Aorta (tissue), 5 donors: ENCODE measurements around the gene DENND6B. TPM values are rescaled to one million over a fixed set of nuclear protein-coding genes. Genes with fewer than 3 reads are reported as not detected.
A peak's percentile ranks its signal among the peaks of the same experiment; 100 is the strongest.

ENCODE experiments used
- ATAC-seq: fragments of 200-7000 bp; cut with Tn5 transposase; one replicate; pipeline ENCODE4 v1.9.1; 2022; ENCODE audit warnings: moderate library complexity; ENCODE audit not compliant: low FRiP score
- DNase-seq, 2 donors: peaks; one replicate each; pipeline ENCODE4 v3.0.0-alpha.2; 2020
- H3K27ac ChIP-seq, 2 donors: one replicate each; pipeline ENCODE4 v1.5.1; 2013; ENCODE audit warnings: low read length in 2 of 2, mild to moderate bottlenecking in 2 of 2, moderate library complexity in 2 of 2, control low read depth in 1 of 2, inconsistent platforms in 1 of 2, low read depth in 1 of 2
- H3K27me3 ChIP-seq, 2 donors: one replicate each; pipeline ENCODE4 v1.6.1; 2013; ENCODE audit warnings: control low read depth in 1 of 2, low read length in 1 of 2, mild to moderate bottlenecking in 1 of 2, moderate library complexity in 1 of 2; ENCODE audit not compliant: insufficient read depth in 2 of 2, control insufficient read depth in 1 of 2
- H3K36me3 ChIP-seq, 2 donors: one replicate each; pipeline ENCODE4 v1.6.1; 2013; ENCODE audit warnings: control low read depth in 1 of 2, low read length in 1 of 2, mild to moderate bottlenecking in 1 of 2; ENCODE audit not compliant: insufficient read depth in 2 of 2, control insufficient read depth in 1 of 2
- H3K4me1 ChIP-seq, 2 donors: one replicate each; pipeline ENCODE4 v1.6.1; 2013; ENCODE audit warnings: low read length in 2 of 2, control low read depth in 1 of 2, mild to moderate bottlenecking in 1 of 2, moderate library complexity in 1 of 2; ENCODE audit not compliant: insufficient read depth in 2 of 2, control insufficient read depth in 1 of 2
- H3K4me3 ChIP-seq, 2 donors: one replicate each; pipeline ENCODE4 v1.5.1; 2013; ENCODE audit warnings: low read length in 2 of 2, control low read depth in 1 of 2, mild to moderate bottlenecking in 1 of 2
- H3K9me3 ChIP-seq: one replicate; pipeline ENCODE4 v1.6.1; 2013; ENCODE audit warnings: mild to moderate bottlenecking, low read length; ENCODE audit not compliant: control insufficient read depth
- WGBS, 2 donors: extraction: QIAGEN DNeasy Blood & Tissue Kit; methylation state at CpG; one replicate each; pipeline ENCODE4 v1.1.7; 2013; 5-methylcytosine and 5-hydroxymethylcytosine counted together
- intact Hi-C, 2 donors: fragments of 100-400 bp; cut with DNase I; formaldehyde crosslinking; loops; one replicate each; pipeline versions ENCODE4 v1.14.2 to v1.15.0; 2022
- polyA plus RNA-seq, 2 donors: library from polyadenylated mRNA; stranded (reverse); fragments of 200-250 nt; gene quantifications; one replicate each; pipeline ENCODE4 v1.2.3, GENCODE V29; 2013
- total RNA-seq, 2 donors: library from RNA; stranded (reverse); fragmentation: NEBNext Ultra II Directional; extraction: Animal tissue kit (Norgen Biotek cat#: 25700); gene quantifications; one replicate each; pipeline ENCODE4 v1.2.1, GENCODE V29; 2021
- donor health status: healthy with polysubstance abuse.
- donor health status: Bipolar disorder and iron deficiency.
- donor health status: DM: no; HTN: no; CAD: no.
- donor health status: DM: no; HTN: no; CAD: no.
- donor health status: DM: yes; HTN: yes; CAD: no.

Gene DENND6B
- total and polyA plus RNA-seq, 4 donors = 0.25 to 7.5 (median 4.7) TPM

DNA sequence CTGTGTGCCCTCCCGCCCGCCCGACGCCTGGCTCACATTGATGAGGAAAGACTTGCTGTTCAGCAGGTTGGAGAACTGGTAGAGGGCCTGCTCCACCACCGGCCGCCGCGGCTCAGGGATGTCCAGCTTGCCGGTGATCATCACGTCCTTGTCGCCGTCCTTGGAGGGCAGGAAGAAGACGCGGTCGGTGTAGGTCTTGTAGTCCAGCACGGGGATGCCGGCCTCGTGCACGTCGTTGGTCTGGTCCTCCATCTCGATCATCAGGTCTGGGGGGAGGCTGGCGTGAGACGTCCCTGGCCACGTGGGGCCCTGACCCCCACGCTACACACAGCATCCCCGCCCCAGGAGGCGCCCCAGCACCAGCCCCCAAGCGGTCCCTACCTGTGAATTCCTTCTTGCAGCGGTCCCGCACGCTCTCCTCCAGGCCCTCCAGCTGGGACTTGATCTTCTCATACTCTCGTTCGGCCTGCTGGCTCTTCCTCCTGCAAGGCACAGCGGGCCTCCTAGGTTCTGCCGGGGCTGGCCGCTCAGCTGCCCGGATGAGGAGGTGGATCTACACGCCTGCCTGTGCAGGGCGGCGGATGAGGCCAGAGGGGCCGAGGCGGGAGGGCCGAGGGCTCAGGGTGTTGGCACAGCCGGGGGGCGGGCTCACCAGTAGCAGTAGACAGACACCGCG lies 46.0 kb downstream of the DENND6B start:
- intact Hi-C loops = no loop called here
- WGBS, 2 donors = 94 to 95% methylated on average over 44 to 47 of the region's 47 CpGs
- no peak for ATAC-seq
- H3K27me3 ChIP-seq = no peaks in the 10 kb centered on the region
- no peak for DNase-seq
- peaks cover 0 to 30% of the 10 kb centered on the region in 2 donors for H3K36me3 ChIP-seq
- no peaks in the 10 kb centered on the region for H3K9me3 ChIP-seq
- no peaks in the 10 kb centered on the region for H3K4me1 ChIP-seq
- no peak overlapping the region for H3K27ac ChIP-seq
- H3K4me3 ChIP-seq = no peak overlapping the region

DNA sequence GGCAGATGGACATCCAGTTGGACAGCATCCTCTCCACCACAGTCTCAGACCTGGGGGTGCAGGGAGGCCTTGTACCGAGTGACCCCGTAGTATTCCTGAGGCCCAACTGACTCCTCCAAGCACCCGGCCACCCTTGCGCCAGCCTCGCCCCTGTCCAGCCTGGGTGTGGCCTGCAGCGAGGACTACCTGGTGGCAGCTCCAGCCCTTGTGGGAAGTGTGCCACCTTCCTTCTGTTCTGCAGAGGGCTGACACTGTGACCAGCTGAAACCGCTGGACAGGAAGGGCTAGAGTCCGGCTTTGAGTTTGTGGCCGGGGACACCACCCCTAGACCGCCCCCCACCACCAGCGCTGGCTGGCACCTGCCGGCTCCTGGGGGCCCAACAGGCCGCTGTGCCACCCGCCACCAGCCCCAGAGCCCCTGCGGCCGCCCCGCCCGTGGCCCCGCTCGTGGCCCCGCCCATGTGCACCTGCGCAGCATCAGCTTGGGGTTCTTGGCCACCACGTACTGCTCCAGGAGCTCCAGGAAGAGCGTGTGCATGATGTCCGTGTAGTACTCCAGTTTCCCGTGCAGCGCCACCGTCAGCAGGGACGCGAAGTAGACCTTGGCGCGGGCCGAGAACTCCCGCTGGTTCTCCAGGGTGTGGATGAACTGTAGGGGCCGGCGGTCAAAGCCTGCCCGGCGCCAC lies 46.6 kb downstream of the DENND6B start:
- intact Hi-C loops = no loop called here
- Histone ChIP-seq H3K4me1 (no peaks in the 10 kb centered on the region), H3K27ac (no peak overlapping the region), H3K4me3 (no peak overlapping the region), H3K36me3 (peaks cover 0 to 27% of the 10 kb centered on the region in 2 donors), H3K9me3 (no peaks in the 10 kb centered on the region), H3K27me3 (no peaks in the 10 kb centered on the region)
- 93 to 94% methylated on average over 38 of the region's 38 CpGs for WGBS, 2 donors
- DNase-seq (no peak), ATAC-seq (no peak)

DNA sequence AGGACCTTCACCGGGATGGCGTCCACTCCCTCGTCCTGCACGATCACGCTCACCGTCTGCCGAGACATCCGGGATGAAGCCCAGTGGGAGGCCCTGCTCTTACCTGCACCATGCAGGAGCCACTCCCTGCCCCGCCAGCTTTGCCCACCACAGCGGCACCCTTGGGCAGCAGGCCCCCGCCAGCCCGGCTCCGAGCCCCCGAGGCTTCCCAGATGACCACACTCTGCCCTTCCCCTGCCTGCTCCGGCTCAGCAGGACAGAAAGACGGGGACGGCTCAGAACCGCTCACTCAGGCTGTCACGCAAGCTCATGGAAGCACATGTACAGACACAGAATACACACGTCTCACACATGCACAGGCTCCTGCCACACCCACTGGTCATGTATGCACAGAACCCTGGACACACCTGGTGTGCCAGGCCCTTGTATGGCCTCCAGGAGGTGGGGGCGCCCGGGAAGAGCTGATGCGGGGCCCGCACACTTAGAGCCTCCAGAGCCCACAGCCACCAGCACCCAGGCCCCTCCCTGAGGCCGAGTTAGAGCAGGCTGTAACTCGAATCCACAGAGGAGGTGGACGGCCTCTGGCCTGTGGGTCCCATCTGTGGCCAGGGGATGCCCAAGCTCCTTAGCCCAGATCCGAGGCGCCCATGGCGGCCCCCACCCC lies 47.7 kb downstream of the DENND6B start:
- no peak overlapping the region for H3K4me3 ChIP-seq
- intact Hi-C loops = loop anchor here (5.0 kb wide), 2 partner anchors 48 to 63 kb away; partner anchors contain the start of genes DENND6B (in 1 of the 2) and PPP6R2 (in 1 of the 2)

DNA sequence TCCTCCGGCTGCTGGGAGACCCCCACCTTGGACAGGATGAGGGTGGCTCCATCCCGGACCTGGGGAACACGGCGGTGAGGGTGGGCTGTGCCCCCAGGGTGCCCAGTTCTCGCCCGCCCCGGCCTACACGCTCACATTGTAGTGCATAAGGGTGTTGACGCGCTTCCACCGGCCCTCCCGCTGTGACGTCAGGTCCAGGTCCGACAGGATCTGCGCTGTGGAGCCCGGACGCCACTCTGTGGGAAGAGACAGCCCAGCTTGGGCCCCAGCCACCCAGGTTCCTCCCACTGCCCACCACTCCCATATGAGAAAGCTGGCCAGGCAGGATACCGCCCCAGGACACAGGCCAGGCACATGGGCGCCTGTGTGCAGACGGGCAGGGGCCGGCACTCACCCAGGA lies 48.4 kb downstream of the DENND6B start:
- intact Hi-C loops = loop anchor here (5.0 kb wide), 2 partner anchors 49 to 64 kb away; partner anchors contain the start of genes DENND6B (in 1 of the 2) and PPP6R2 (in 1 of the 2)
- DNase-seq (no peak), ATAC-seq (no peak)
- no peaks in the 10 kb centered on the region for H3K27me3 ChIP-seq
- H3K4me1 ChIP-seq = no peaks in the 10 kb centered on the region
- no peak overlapping the region for H3K4me3 ChIP-seq
- peaks cover 0 to 27% of the 10 kb centered on the region in 2 donors for H3K36me3 ChIP-seq
- H3K27ac ChIP-seq = no peak overlapping the region
- WGBS, 2 donors = 90 to 93% methylated on average over 21 of the region's 21 CpGs
- no peaks in the 10 kb centered on the region for H3K9me3 ChIP-seq

More for the DNA sequence above, 47.7 kb downstream of the DENND6B start:
- DNase-seq (no peak), ATAC-seq (no peak)
- Histone ChIP-seq H3K36me3 (peaks cover 0 to 27% of the 10 kb centered on the region in 2 donors), H3K27ac (no peak overlapping the region), H3K27me3 (no peaks in the 10 kb centered on the region), H3K9me3 (no peaks in the 10 kb centered on the region), H3K4me1 (no peaks in the 10 kb centered on the region)
- 88 to 91% methylated on average over 29 to 30 of the region's 30 CpGs for WGBS, 2 donors

DNA sequence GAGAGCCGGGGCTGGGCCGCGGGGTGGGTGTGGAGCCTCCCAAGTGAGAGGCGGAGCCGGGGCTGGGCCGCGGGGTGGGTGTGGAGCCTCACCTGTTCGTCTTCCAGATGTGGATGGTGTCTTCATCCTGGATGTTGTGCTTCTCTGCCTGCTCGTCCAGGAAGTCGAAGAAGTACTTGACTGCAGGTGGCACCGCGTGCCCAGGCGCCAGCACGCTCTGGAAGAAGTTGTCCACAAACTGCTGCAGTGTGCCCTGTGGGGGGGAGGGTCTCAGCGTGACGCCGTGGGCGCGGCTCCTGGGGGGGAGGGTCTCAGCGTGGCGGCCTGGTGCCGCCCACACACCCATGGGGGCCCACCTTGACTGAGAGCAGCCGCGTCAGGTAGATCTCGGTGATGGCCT lies 49.1 kb downstream of the DENND6B start:
- H3K4me3 ChIP-seq = no peak overlapping the region
- intact Hi-C loops = loop anchor here (5.0 kb wide), 2 partner anchors 50 to 65 kb away; partner anchors contain the start of genes DENND6B (in 1 of the 2) and PPP6R2 (in 1 of the 2)
- H3K27ac ChIP-seq = no peak overlapping the region
- H3K27me3 ChIP-seq = no peaks in the 10 kb centered on the region
- WGBS, 2 donors = 86 to 88% methylated on average over 25 of the region's 25 CpGs
- peaks cover 0 to 22% of the 10 kb centered on the region in 2 donors for H3K36me3 ChIP-seq
- no peaks in the 10 kb centered on the region for H3K9me3 ChIP-seq
- H3K4me1 ChIP-seq = no peaks in the 10 kb centered on the region
- ATAC-seq (no peak), DNase-seq (no peak)

DNA sequence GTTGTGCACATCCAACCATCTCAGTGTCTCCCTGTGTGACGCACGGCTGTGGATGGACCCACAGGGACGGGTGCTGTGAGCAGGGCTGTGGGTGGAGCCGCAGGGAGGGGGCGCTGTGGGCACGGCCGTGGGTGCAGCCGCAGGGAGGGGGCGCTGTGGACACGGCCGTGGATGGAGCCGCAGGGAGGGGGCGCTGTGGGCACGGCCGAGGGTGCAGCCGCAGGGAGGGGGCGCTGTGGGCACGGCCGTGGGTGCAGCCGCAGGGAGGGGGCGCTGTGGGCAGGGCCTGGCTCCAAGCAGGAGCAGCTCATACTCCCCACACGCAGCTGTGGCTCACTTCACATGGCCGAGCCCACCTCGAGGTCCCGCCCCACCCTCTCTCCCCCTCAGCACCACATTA lies 50.7 kb downstream of the DENND6B start:
- no peaks in the 10 kb centered on the region for H3K27me3 ChIP-seq
- no peak overlapping the region for H3K27ac ChIP-seq
- H3K4me3 ChIP-seq = no peak overlapping the region
- intact Hi-C loops = loop anchor here (1.0 to 5.0 kb wide), 3 partner anchors 51 to 66 kb away; partner anchors contain the start of genes DENND6B (in 2 of the 2) and PPP6R2 (in 1 of the 2)
- WGBS, 2 donors = 58 to 64% methylated on average over 24 to 25 of the region's 25 CpGs
- DNase-seq (peak; percentile 81 to 88), ATAC-seq (peak; percentile 80)
- H3K36me3 ChIP-seq = peaks cover 0 to 15% of the 10 kb centered on the region in 2 donors
- no peaks in the 10 kb centered on the region for H3K4me1 ChIP-seq
- no peaks in the 10 kb centered on the region for H3K9me3 ChIP-seq

DNA sequence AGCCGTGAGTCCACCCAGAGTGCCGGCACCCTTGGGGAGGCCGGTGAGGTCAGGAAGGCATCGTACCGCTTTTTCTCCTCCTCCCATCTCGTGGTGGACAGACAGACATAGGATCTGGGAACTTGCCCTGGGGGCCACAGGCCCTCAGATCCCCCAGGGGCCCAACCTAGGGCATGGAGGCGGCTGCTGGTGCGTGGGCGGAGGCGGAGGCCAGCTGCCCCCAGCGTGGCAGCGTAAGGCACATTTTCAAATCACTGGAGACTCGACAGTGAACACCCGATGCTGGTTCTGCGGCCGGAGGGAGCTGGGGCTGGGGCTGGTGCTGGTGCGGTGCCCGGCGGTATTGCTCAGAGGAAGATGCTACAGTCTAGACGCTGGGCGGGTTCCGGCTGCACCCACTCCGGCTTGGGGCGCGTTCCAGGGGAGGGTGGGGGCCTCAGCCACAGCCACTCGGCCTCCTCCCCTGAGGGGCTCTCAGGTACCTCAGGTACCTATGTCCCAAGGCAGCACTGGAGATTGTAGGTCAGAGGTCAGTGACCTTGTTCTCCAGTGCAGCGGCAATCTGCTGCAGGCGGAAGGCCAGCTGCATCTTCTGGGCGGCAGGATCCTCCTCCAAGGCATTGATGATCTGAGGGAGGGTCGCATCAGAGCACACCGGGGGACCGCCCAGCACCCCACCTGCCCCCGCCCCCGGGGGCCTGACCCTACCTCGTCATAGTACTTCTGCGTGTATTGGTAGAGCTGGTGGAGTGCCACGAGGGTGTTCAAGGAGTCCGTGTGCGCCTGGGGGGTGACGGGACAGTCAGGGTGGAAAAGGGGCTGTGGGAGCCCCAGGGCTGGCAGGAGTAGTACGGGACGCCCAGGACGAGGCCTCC lies 51.4 kb downstream of the DENND6B start:
- Histone ChIP-seq H3K4me1 (no peaks in the 10 kb centered on the region), H3K27me3 (no peaks in the 10 kb centered on the region), H3K36me3 (peaks cover 0 to 10% of the 10 kb centered on the region in 2 donors), H3K27ac (no peak overlapping the region), H3K9me3 (no peaks in the 10 kb centered on the region), H3K4me3 (no peak overlapping the region)
- ATAC-seq = no peak
- no peak for DNase-seq
- 87% methylated on average over 43 of the region's 43 CpGs for WGBS, 2 donors
- intact Hi-C loops = loop anchor here (1.0 to 5.0 kb wide), 3 partner anchors 52 to 67 kb away; partner anchors contain the start of genes DENND6B (in 2 of the 2) and PPP6R2 (in 1 of the 2)

DNA sequence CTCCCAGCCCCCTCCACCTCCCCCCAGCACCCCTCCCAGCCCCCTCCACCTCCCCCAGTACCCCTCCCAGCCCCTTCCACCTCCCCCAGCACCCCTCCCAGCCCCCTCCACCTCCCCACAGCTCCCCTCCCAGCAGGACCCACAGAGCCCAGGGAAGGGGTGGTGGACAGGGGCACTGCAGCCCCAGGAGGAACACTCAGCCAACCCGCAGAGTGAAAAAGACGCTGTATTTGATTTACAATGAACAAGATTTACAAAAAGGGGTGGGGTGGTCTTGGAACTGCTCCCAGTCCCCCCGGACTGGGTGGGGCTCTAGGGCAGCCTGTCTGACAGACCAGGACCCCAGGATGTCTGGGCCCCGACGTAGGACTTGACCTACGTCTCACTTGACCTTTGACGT lies 52.0 kb downstream of the DENND6B start:
- ATAC-seq = no peak
- no peak overlapping the region for H3K27ac ChIP-seq
- no peak for DNase-seq
- no peaks in the 10 kb centered on the region for H3K27me3 ChIP-seq
- peaks cover 0 to 6% of the 10 kb centered on the region in 2 donors for H3K36me3 ChIP-seq
- no peaks in the 10 kb centered on the region for H3K4me1 ChIP-seq
- WGBS, 2 donors = 69 to 74% methylated on average over 7 of the region's 7 CpGs
- H3K4me3 ChIP-seq = no peak overlapping the region
- no peaks in the 10 kb centered on the region for H3K9me3 ChIP-seq
- intact Hi-C loops = loop anchor here (5.0 kb wide), 2 partner anchors 53 to 68 kb away; partner anchors contain the start of genes DENND6B (in 1 of the 2) and PPP6R2 (in 1 of the 2)
